Transverse colon (tissue), 3 donors: Measurements from ENCODE around the gene SH2B2.

Experiments
- EP300 ChIP-seq: sonication (generic); formaldehyde crosslinking; IDR thresholded peaks from one replicate; pipeline ENCODE4 v1.6.1; 2017; ENCODE audit warnings: antibody characterized with exemption, low read depth
- POLR2AphosphoS5 ChIP-seq, 3 donors: sonication (generic); formaldehyde crosslinking; IDR thresholded peaks; one replicate each; pipeline ENCODE4 v1.6.1; 2016; ENCODE audit warnings: antibody characterized with exemption in 3 of 3

DNA sequence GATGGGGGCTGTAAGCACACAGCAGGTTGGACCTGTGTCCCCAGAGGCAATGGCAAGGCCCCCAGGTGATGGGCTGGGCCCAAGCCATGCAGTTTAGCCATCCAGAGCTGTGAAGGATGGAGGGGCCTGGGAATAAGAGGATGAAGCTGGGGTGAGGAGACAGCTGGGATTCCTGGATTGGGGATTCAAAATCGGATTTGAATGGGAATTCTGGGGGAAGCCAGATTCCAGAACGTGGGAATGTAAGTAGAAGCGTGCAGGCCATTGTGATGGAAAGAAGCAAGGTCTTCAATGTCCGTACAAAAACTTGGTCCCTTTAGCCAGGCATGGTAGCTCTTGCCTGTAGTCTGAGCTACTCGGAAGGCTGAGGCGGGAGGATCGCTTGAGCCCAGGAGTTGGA lies 9.8 kb downstream of the SH2B2 start:
- TF ChIP-seq EP300, result no peak
- no peak for TF ChIP-seq POLR2AphosphoS5 (IDR thresholded peaks at IDR 0.05)
